Astrocyte (in vitro differentiated cells and primary cell): ENCODE measurements around the gene COL5A1. TPM values are rescaled to one million over a fixed set of nuclear protein-coding genes. Genes with fewer than 3 reads are reported as not detected.

Source experiments
- DNase-seq: peaks from one replicate; pipeline ENCODE4 v3.0.0-alpha.2; 2010; ENCODE audit warnings: low read depth
- FAIRE-seq: peaks from 2 replicates; lab custom pipeline; 2011; peaks lifted over from hg19 to GRCh38; lab: Jason Lieb, UNC
- H2AFZ ChIP-seq: 2 replicates; pipeline ENCODE4 v1.6.0; 2012; ENCODE audit warnings: low read depth, low read length, inconsistent platforms
- H3K27ac ChIP-seq: 2 replicates; pipeline ENCODE4 v1.5.1; 2011; ENCODE audit warnings: low read depth, low read length, inconsistent platforms
- H3K27me3 ChIP-seq: 2 replicates; pipeline ENCODE4 v1.6.0; 2011; ENCODE audit warnings: low read length, inconsistent platforms; ENCODE audit not compliant: insufficient read depth
- H3K36me3 ChIP-seq: 2 replicates; pipeline ENCODE4 v1.5.1; 2011; ENCODE audit warnings: low read length, inconsistent platforms; ENCODE audit not compliant: insufficient read depth
- H3K4me1 ChIP-seq: 2 replicates; pipeline ENCODE4 v1.5.1; 2011; ENCODE audit warnings: low read length, inconsistent platforms; ENCODE audit not compliant: insufficient read depth
- H3K4me2 ChIP-seq: 2 replicates; pipeline ENCODE4 v1.6.0; 2012; ENCODE audit warnings: low read length, inconsistent platforms
- H3K4me3 ChIP-seq: 2 replicates; pipeline ENCODE4 v1.5.1; 2011; ENCODE audit warnings: low read depth, mild to moderate bottlenecking, low read length, inconsistent platforms; ENCODE audit not compliant: insufficient read depth
- H3K79me2 ChIP-seq: 2 replicates; pipeline ENCODE4 v1.6.0; 2012; ENCODE audit warnings: mild to moderate bottlenecking, low read length, inconsistent platforms; ENCODE audit not compliant: insufficient read depth
- H3K9ac ChIP-seq: 2 replicates; pipeline ENCODE4 v1.6.0; 2012; ENCODE audit warnings: mild to moderate bottlenecking, low read length, inconsistent platforms
- H3K9me3 ChIP-seq: 2 replicates; pipeline ENCODE4 v1.5.1; 2012; ENCODE audit warnings: low read depth, mild to moderate bottlenecking, low read length, inconsistent platforms; ENCODE audit not compliant: insufficient read depth
- H4K20me1 ChIP-seq: 2 replicates; pipeline ENCODE4 v1.6.0; 2012; ENCODE audit warnings: low read length, inconsistent platforms; ENCODE audit not compliant: insufficient read depth
- H3K27ac Mint-ChIP-seq: one replicate; pipeline ENCODE4 v1.8.0; 2021; ENCODE audit warnings: mild to moderate bottlenecking, mixed read lengths; ENCODE audit not compliant: unreplicated experiment
- H3K27me3 Mint-ChIP-seq: one replicate; pipeline ENCODE4 v1.8.0; 2021; ENCODE audit warnings: low read depth, mixed read lengths; ENCODE audit not compliant: unreplicated experiment
- H3K36me3 Mint-ChIP-seq: one replicate; pipeline ENCODE4 v1.8.0; 2021; ENCODE audit warnings: low read depth, mixed read lengths; ENCODE audit not compliant: unreplicated experiment
- H3K4me1 Mint-ChIP-seq: one replicate; pipeline ENCODE4 v1.8.0; 2021; ENCODE audit warnings: low read depth, mixed read lengths; ENCODE audit not compliant: unreplicated experiment
- H3K4me3 Mint-ChIP-seq: one replicate; pipeline ENCODE4 v1.8.0; 2021; ENCODE audit warnings: mild to moderate bottlenecking, moderate library complexity, mixed read lengths; ENCODE audit not compliant: unreplicated experiment
- H3K9me3 Mint-ChIP-seq: one replicate; pipeline ENCODE4 v1.8.0; 2021; ENCODE audit warnings: mild to moderate bottlenecking, mixed read lengths; ENCODE audit not compliant: unreplicated experiment
- CTCF ChIP-seq: IDR thresholded peaks from 2 replicates; pipeline ENCODE4 v1.5.1; 2011; ENCODE audit warnings: low read depth, mild to moderate bottlenecking, inconsistent platforms, low read length, moderate library complexity; ENCODE audit not compliant: insufficient read depth
- EZH2 ChIP-seq: IDR thresholded peaks from 2 replicates; pipeline ENCODE4 v1.6.1; 2012; ENCODE audit warnings: mild to moderate bottlenecking, low read length, inconsistent platforms; ENCODE audit not compliant: insufficient read depth
- total RNA-seq: library from RNA; stranded (reverse); gene quantifications from 2 replicates; pipeline ENCODE4 v1.2.1, GENCODE V29; 2021

Gene COL5A1
- total RNA-seq, 1 donor from 2014 or later: 1,055 TPM

- H3K79me2 ChIP-seq: no peaks in the 10 kb centered on the region
- Mint-ChIP-seq H3K27ac (no peak overlapping the region), H3K4me3 (no peak overlapping the region), H3K4me1 (peaks cover 27% of the 10 kb centered on the region), H3K36me3 (no peaks in the 10 kb centered on the region), H3K27me3 (no peaks in the 10 kb centered on the region), H3K9me3 (peaks cover 3% of the 10 kb centered on the region)
- H3K9ac ChIP-seq: no peak overlapping the region
- no peak overlapping the region for H3K27ac ChIP-seq
- no peak overlapping the region for H2AFZ ChIP-seq
- H3K4me2 ChIP-seq: no peak overlapping the region
- FAIRE-seq (no peak), DNase-seq (no peak)
- no peaks in the 10 kb centered on the region for H3K36me3 ChIP-seq
- TF ChIP-seq CTCF (no peak), EZH2 (no peak)
- H3K27me3 ChIP-seq: no peaks in the 10 kb centered on the region
- no peaks in the 10 kb centered on the region for H3K9me3 ChIP-seq
- H3K4me1 ChIP-seq: peaks cover 31% of the 10 kb centered on the region
- no peaks in the 10 kb centered on the region for H4K20me1 ChIP-seq
- H3K4me3 ChIP-seq: no peak overlapping the region
These were observed 47.3 kb upstream of the COL5A1 start for GRCh38 chr9:134594078-134594941.

- H3K27me3 Mint-ChIP-seq: no peaks in the 10 kb centered on the region
- Histone ChIP-seq H3K27me3 (no peaks in the 10 kb centered on the region), H3K4me1 (peaks cover 31% of the 10 kb centered on the region), H3K4me3 (no peak overlapping the region), H3K9ac (no peak overlapping the region), H2AFZ (no peak overlapping the region), H3K27ac (no peak overlapping the region), H3K36me3 (no peaks in the 10 kb centered on the region), H3K4me2 (no peak overlapping the region), H3K9me3 (no peaks in the 10 kb centered on the region), H4K20me1 (no peaks in the 10 kb centered on the region), H3K79me2 (no peaks in the 10 kb centered on the region)
- H3K9me3 Mint-ChIP-seq: peaks cover 3% of the 10 kb centered on the region
- FAIRE-seq (no peak), DNase-seq (no peak)
- no peak for TF ChIP-seq EZH2
- no peak for TF ChIP-seq CTCF
- H3K4me1 Mint-ChIP-seq: peaks cover 27% of the 10 kb centered on the region
- no peak overlapping the region for H3K27ac Mint-ChIP-seq
- no peak overlapping the region for H3K4me3 Mint-ChIP-seq
- H3K36me3 Mint-ChIP-seq: no peaks in the 10 kb centered on the region
These were observed 46.6 kb upstream of the COL5A1 start for GRCh38 chr9:134595014-134595413.
